ENCODE data around the gene TP53I3. TPM values are rescaled to one million over a fixed set of nuclear protein-coding genes. Genes with fewer than 3 reads are reported as not detected.

TP53I3 gene
- total RNA-seq, 1 donor from 2014 or later = 51.7 TPM

- Mint-ChIP-seq H3K36me3 (ENCODE audit: low read depth) (peaks cover 11% of the 10 kb centered on the region), H3K4me3 (ENCODE audit: unreplicated experiment) (no peak overlapping the region), H3K9me3 (ENCODE audit: low read depth) (no peaks in the 10 kb centered on the region), H3K27me3 (ENCODE audit: low read depth) (no peaks in the 10 kb centered on the region), H3K27ac (ENCODE audit: unreplicated experiment) (no peak overlapping the region), H3K4me1 (ENCODE audit: low read depth) (no peaks in the 10 kb centered on the region)
- no peak for TF ChIP-seq CTCF (IDR thresholded peaks at IDR 0.05)
- no peak for DNase-seq (ENCODE audit: low spot score)
Observed at GRCh38 chr2:24065341-24065740, 19.3 kb downstream of the TP53I3 start.

GRCh38 chr2:24058564-24059271, 25.9 kb downstream of the TP53I3 start:
- no peak for TF ChIP-seq CTCF (IDR thresholded peaks at IDR 0.05)
- Mint-ChIP-seq H3K4me3 (ENCODE audit: unreplicated experiment) (no peak overlapping the region), H3K27ac (ENCODE audit: unreplicated experiment) (no peak overlapping the region), H3K4me1 (ENCODE audit: low read depth) (no peaks in the 10 kb centered on the region), H3K36me3 (ENCODE audit: low read depth) (peaks cover 3% of the 10 kb centered on the region), H3K27me3 (ENCODE audit: low read depth) (no peaks in the 10 kb centered on the region), H3K9me3 (ENCODE audit: low read depth) (peaks cover 2% of the 10 kb centered on the region)
- DNase-seq (ENCODE audit: low spot score) = no peak

GRCh38 chr2:24055750-24056149, 28.9 kb downstream of the TP53I3 start:
- peaks cover 2% of the 10 kb centered on the region for H3K9me3 Mint-ChIP-seq (ENCODE audit: low read depth)
- H3K4me3 Mint-ChIP-seq (ENCODE audit: unreplicated experiment) = no peak overlapping the region
- H3K4me1 Mint-ChIP-seq (ENCODE audit: low read depth) = no peaks in the 10 kb centered on the region

GRCh38 chr2:24054366-24055010, 30.1 kb downstream of the TP53I3 start:
- peaks cover 2% of the 10 kb centered on the region for H3K9me3 Mint-ChIP-seq (ENCODE audit: low read depth)
- H3K4me3 Mint-ChIP-seq (ENCODE audit: unreplicated experiment) = no peak overlapping the region
- H3K27ac Mint-ChIP-seq (ENCODE audit: unreplicated experiment) = no peak overlapping the region
- no peak for DNase-seq (ENCODE audit: low spot score)
- TF ChIP-seq CTCF (IDR thresholded peaks at IDR 0.05) = no peak
- H3K4me1 Mint-ChIP-seq (ENCODE audit: low read depth) = no peaks in the 10 kb centered on the region
- H3K27me3 Mint-ChIP-seq (ENCODE audit: low read depth) = no peaks in the 10 kb centered on the region
- H3K36me3 Mint-ChIP-seq (ENCODE audit: low read depth) = peaks cover 3% of the 10 kb centered on the region

More at GRCh38 chr2:24055750-24056149, 28.9 kb downstream of the TP53I3 start:
- TF ChIP-seq CTCF (IDR thresholded peaks at IDR 0.05) = no peak
- no peaks in the 10 kb centered on the region for H3K27me3 Mint-ChIP-seq (ENCODE audit: low read depth)
- no peak for DNase-seq (ENCODE audit: low spot score)
- H3K27ac Mint-ChIP-seq (ENCODE audit: unreplicated experiment) = no peak overlapping the region
- peaks cover 3% of the 10 kb centered on the region for H3K36me3 Mint-ChIP-seq (ENCODE audit: low read depth)

DNA sequence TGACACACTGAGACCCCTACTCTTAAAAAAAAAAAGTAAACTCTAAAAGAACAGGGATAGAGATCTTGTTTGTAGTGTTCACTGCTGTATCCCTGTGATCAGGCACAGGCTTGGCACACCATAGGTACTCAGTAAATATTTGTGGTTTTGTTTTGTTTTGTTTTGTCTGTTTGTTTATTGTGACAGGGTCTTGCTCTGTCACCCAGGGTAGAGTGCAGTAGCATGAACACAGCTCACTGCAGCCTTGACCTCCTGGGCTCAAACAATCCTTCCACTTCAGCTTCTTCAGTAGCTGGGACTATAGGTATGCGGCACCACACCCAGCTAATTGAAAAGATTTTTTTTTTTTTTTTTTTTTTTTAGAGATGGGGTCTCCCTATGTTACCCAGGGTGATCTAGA, 31.7 kb downstream of the TP53I3 start:
- TF ChIP-seq CTCF (IDR thresholded peaks at IDR 0.05) = no peak
- Mint-ChIP-seq H3K4me3 (ENCODE audit: unreplicated experiment) (no peak overlapping the region), H3K36me3 (ENCODE audit: low read depth) (peaks cover 3% of the 10 kb centered on the region), H3K9me3 (ENCODE audit: low read depth) (peaks cover 2% of the 10 kb centered on the region), H3K27ac (ENCODE audit: unreplicated experiment) (no peak overlapping the region), H3K27me3 (ENCODE audit: low read depth) (no peaks in the 10 kb centered on the region), H3K4me1 (ENCODE audit: low read depth) (peaks cover 3% of the 10 kb centered on the region)
- DNase-seq (ENCODE audit: low spot score) = no peak
